ENCODE data around the gene PRSS33. TPM values are rescaled to one million over a fixed set of nuclear protein-coding genes. Genes with fewer than 3 reads are reported as not detected.

The PRSS33 gene
- total and polyA plus RNA-seq, 5 donors from 2014 or later, result not detected

- H3K27ac Mint-ChIP-seq, result no peak overlapping the region
- Histone ChIP-seq H3K9me3 (ENCODE audit: control insufficient read depth in 2 of 2, low read length in 2 of 2) (no peaks in the 10 kb centered on the region), H3K4me3 (ENCODE audit: low read depth, low read length) (no peak overlapping the region), H3K27ac (ENCODE audit: insufficient read depth, low read length, poor library complexity, severe bottlenecking) (no peak overlapping the region), H3K27me3 (ENCODE audit: control insufficient read depth, insufficient read depth, low read length) (no peaks in the 10 kb centered on the region), H3K4me1 (ENCODE audit: control insufficient read depth, insufficient read depth, low read length, poor library complexity, severe bottlenecking) (no peaks in the 10 kb centered on the region), H3K36me3 (ENCODE audit: control insufficient read depth, insufficient read depth, low read length) (no peaks in the 10 kb centered on the region)
- H3K4me3 Mint-ChIP-seq, result no peak overlapping the region
- no peaks in the 10 kb centered on the region for H3K36me3 Mint-ChIP-seq
- no peaks in the 10 kb centered on the region for H3K9me3 Mint-ChIP-seq
- DNase-seq (no peak), ATAC-seq (ENCODE audit: low read depth in 2 of 2) (no peak)
- H3K27me3 Mint-ChIP-seq, result peaks cover 3% of the 10 kb centered on the region
- H3K4me1 Mint-ChIP-seq, result no peaks in the 10 kb centered on the region
Measured at GRCh38 chr16:2736476-2737237, 50.7 kb downstream of the PRSS33 start.

- H3K27ac ChIP-seq (ENCODE audit: insufficient read depth, low read length, poor library complexity, severe bottlenecking), result no peak overlapping the region
- H3K27me3 Mint-ChIP-seq, result peaks cover 4% of the 10 kb centered on the region
- no peak overlapping the region for H3K27ac Mint-ChIP-seq
- no peaks in the 10 kb centered on the region for H3K4me1 Mint-ChIP-seq
- no peaks in the 10 kb centered on the region for H3K36me3 ChIP-seq (ENCODE audit: control insufficient read depth, insufficient read depth, low read length)
- no peaks in the 10 kb centered on the region for H3K27me3 ChIP-seq (ENCODE audit: control insufficient read depth, insufficient read depth, low read length)
- no peaks in the 10 kb centered on the region for H3K9me3 ChIP-seq (ENCODE audit: control insufficient read depth in 2 of 2, low read length in 2 of 2)
- H3K36me3 Mint-ChIP-seq, result no peaks in the 10 kb centered on the region
- no peak for ATAC-seq (ENCODE audit: low read depth in 2 of 2)
- no peaks in the 10 kb centered on the region for H3K9me3 Mint-ChIP-seq
- DNase-seq, result no peak
- no peak overlapping the region for H3K4me3 Mint-ChIP-seq
- no peak overlapping the region for H3K4me3 ChIP-seq (ENCODE audit: low read depth, low read length)
- no peaks in the 10 kb centered on the region for H3K4me1 ChIP-seq (ENCODE audit: control insufficient read depth, insufficient read depth, low read length, poor library complexity, severe bottlenecking)
Measured at GRCh38 chr16:2734844-2735515, 52.4 kb downstream of the PRSS33 start.

Other genes with a start within 250 kb of the PRSS33 start
- 57.4 TPM for gene PDPK1, start 249.5 kb downstream of the PRSS33 start, total RNA-seq
- 10 to 100 TPM; 28.0 to 33.7 (median 30.2) TPM for gene PDPK1, start 249.5 kb downstream of the PRSS33 start, polyA plus RNA-seq
- gene KCTD5, start 105.0 kb downstream of the PRSS33 start, total RNA-seq, result 24.1 TPM
- 10 to 100 TPM; 17.5 to 26.4 (median 21.9) TPM for gene KCTD5, start 105.0 kb downstream of the PRSS33 start, polyA plus RNA-seq
- gene PRSS27, start 67.3 kb downstream of the PRSS33 start, total RNA-seq, result 0.81 TPM
- gene PRSS27, start 67.3 kb downstream of the PRSS33 start, polyA plus RNA-seq, result under 1 TPM in 2 of 4 donors, not detected in 2; 0.13 to 0.14 TPM
- 1,344 TPM for gene SRRM2, start 34.9 kb downstream of the PRSS33 start, total RNA-seq
- gene SRRM2, start 34.9 kb downstream of the PRSS33 start, polyA plus RNA-seq, result 10 to 100 TPM; 29.8 to 40.2 (median 36.4) TPM
- 96.5 TPM for gene ELOB, start 10.3 kb downstream of the PRSS33 start, total RNA-seq
- gene ELOB, start 10.3 kb downstream of the PRSS33 start, polyA plus RNA-seq, result 100 to 1,000 TPM; 250 to 359 (median 297) TPM
- not detected for gene PRSS41, start 10.9 kb upstream of the PRSS33 start, total RNA-seq
- not detected for gene PRSS41, start 10.9 kb upstream of the PRSS33 start, polyA plus RNA-seq
- not detected for gene PRSS21, start 29.7 kb upstream of the PRSS33 start, total RNA-seq
- gene PRSS21, start 29.7 kb upstream of the PRSS33 start, polyA plus RNA-seq, result 1 to 10 TPM in 3 of 4 donors, under 1 TPM in 1; 0.43 to 8.4 (median 4.1) TPM
- not detected for gene ZG16B, start 42.7 kb upstream of the PRSS33 start, total RNA-seq
- 1 to 10 TPM in 2 of 4 donors, under 1 TPM in 2; 0.60 to 2.4 (median 1.4) TPM for gene ZG16B, start 42.7 kb upstream of the PRSS33 start, polyA plus RNA-seq
- gene PRSS22, start 70.6 kb upstream of the PRSS33 start, total RNA-seq, result not detected
- not detected for gene PRSS22, start 70.6 kb upstream of the PRSS33 start, polyA plus RNA-seq
- gene FLYWCH2, start 95.7 kb upstream of the PRSS33 start, total RNA-seq, result 12.8 TPM
- gene FLYWCH2, start 95.7 kb upstream of the PRSS33 start, polyA plus RNA-seq, result 10 to 100 TPM; 14.8 to 27.1 (median 18.3) TPM
- gene FLYWCH1, start 124.4 kb upstream of the PRSS33 start, total RNA-seq, result 74.8 TPM
- 10 to 100 TPM in 3 of 4 donors, 1 to 10 TPM in 1; 6.6 to 13.7 (median 12.7) TPM for gene FLYWCH1, start 124.4 kb upstream of the PRSS33 start, polyA plus RNA-seq
- gene KREMEN2, start 176.7 kb upstream of the PRSS33 start, total RNA-seq, result not detected
- gene KREMEN2, start 176.7 kb upstream of the PRSS33 start, polyA plus RNA-seq, result not detected
- 5.6 TPM for gene PAQR4, start 181.8 kb upstream of the PRSS33 start, total RNA-seq
- gene PAQR4, start 181.8 kb upstream of the PRSS33 start, polyA plus RNA-seq, result 1 to 10 TPM; 2.2 to 8.0 (median 4.4) TPM
- 5.7 TPM for gene PKMYT1, start 192.9 kb upstream of the PRSS33 start, total RNA-seq
- gene PKMYT1, start 192.9 kb upstream of the PRSS33 start, polyA plus RNA-seq, result 1 to 10 TPM; 1.5 to 7.2 (median 2.3) TPM
- not detected for gene CLDN9, start 225.4 kb upstream of the PRSS33 start, total RNA-seq
- not detected for gene CLDN9, start 225.4 kb upstream of the PRSS33 start, polyA plus RNA-seq
- not detected for gene CLDN6, start 230.6 kb upstream of the PRSS33 start, total RNA-seq
- not detected for gene CLDN6, start 230.6 kb upstream of the PRSS33 start, polyA plus RNA-seq
- 0.94 TPM for gene TNFRSF12A, start 232.8 kb upstream of the PRSS33 start, total RNA-seq
- 1 to 10 TPM in 1 of 4 donors, under 1 TPM in 2, not detected in 1; 0.69 to 1.2 (median 0.78) TPM for gene TNFRSF12A, start 232.8 kb upstream of the PRSS33 start, polyA plus RNA-seq
- 12.9 TPM for gene HCFC1R1, start 236.4 kb upstream of the PRSS33 start, total RNA-seq
- 10 to 100 TPM; 18.0 to 20.7 (median 19.0) TPM for gene HCFC1R1, start 236.4 kb upstream of the PRSS33 start, polyA plus RNA-seq
- gene THOC6, start 236.5 kb upstream of the PRSS33 start, total RNA-seq, result 16.2 TPM
- 10 to 100 TPM; 37.1 to 49.2 (median 41.0) TPM for gene THOC6, start 236.5 kb upstream of the PRSS33 start, polyA plus RNA-seq
- not detected for gene BICDL2, start 249.4 kb upstream of the PRSS33 start, total RNA-seq
- gene BICDL2, start 249.4 kb upstream of the PRSS33 start, polyA plus RNA-seq, result not detected

Measured in CD4-positive, CD25-positive, alpha-beta regulatory T cell (primary cell).